K562 (cell line): ENCODE results near the gene SEMA6D. TPM values are rescaled to one million over a fixed set of nuclear protein-coding genes. Genes with fewer than 3 reads are reported as not detected.

ENCODE experiments used
- ATAC-seq: fragments of 200-7000 bp; cut with Tn5 transposase; 3 replicates; pipeline ENCODE4 v1.9.1; 2020; ENCODE audit warnings: moderate library complexity
- BruUV-seq: library from RNA; stranded (reverse); fragments of 400-500 nt; replicated peaks from 2 replicates; lab custom pipeline; 2021; lab: Mats Ljungman, UMichigan
- CTCF ChIA-PET: fragments of 300-600 bp; formaldehyde crosslinking; extraction: SDS; loops from one replicate; lab custom pipeline; 2021; ENCODE audit warnings: low intra/inter-chr PET ratio; lab: Yijun Ruan, JAX
- POLR2A ChIA-PET: fragments of 300-600, 350-650 bp; sonication (Branson Sonifier 250); formaldehyde crosslinking; extraction: SDS; loops from one replicate; lab custom pipeline; 2021; ENCODE audit warnings: antibody characterized with exemption, inconsistent platforms; lab: Yijun Ruan, JAX
- DNase-seq, 4 experiments: peaks; one replicate each; pipeline versions ENCODE4 v3.0.0 to v3.0.0-alpha.2; 2011 to 2018; ENCODE audit warnings: low spot score in 3 of 4, mixed read lengths in 3 of 4; ENCODE audit errors: extremely low read depth in 1 of 4
- FAIRE-seq: peaks from 2 replicates; lab custom pipeline; 2011; peaks lifted over from hg19 to GRCh38; lab: Jason Lieb, UNC
- H2AFZ ChIP-seq: 2 replicates; pipeline ENCODE4 v1.6.0; 2011; ENCODE audit warnings: low read depth, low read length, control low read depth, inconsistent platforms
- H3K27ac ChIP-seq: fragments of 200-600 bp; 3 replicates; pipeline ENCODE4 v1.8.0; 2011; ENCODE audit warnings: low read depth, mild to moderate bottlenecking, control low read depth, inconsistent platforms, low read length, moderate library complexity, mixed read lengths; ENCODE audit errors: extremely low read depth
- H3K27me3 ChIP-seq, 2 experiments: fragments of 300-600 bp in 1 of 2; 2 replicates in 1 of 2; 3 replicates in 1 of 2; pipeline versions ENCODE4 v1.6.0 to v1.8.0; 2011; ENCODE audit warnings: inconsistent platforms in 2 of 2, low read length in 2 of 2, mild to moderate bottlenecking in 1 of 2, mixed read lengths in 1 of 2, moderate library complexity in 1 of 2; ENCODE audit not compliant: control insufficient read depth in 2 of 2, insufficient read depth in 2 of 2
- H3K36me3 ChIP-seq: fragments of 300-600 bp; 3 replicates; pipeline ENCODE4 v1.8.0; 2011; ENCODE audit warnings: mild to moderate bottlenecking, low read length, inconsistent platforms; ENCODE audit not compliant: control insufficient read depth, insufficient read depth
- H3K4me1 ChIP-seq, 2 experiments: fragments of 200-600 bp in 1 of 2; replicated peaks in 1 of 2; 2 replicates in 1 of 2; 3 replicates in 1 of 2; pipeline versions ENCODE4 v1.5.1 to v1.8.0; 2011; ENCODE audit warnings: inconsistent platforms in 2 of 2, low read length in 2 of 2, mild to moderate bottlenecking in 1 of 2, mixed read lengths in 1 of 2, moderate library complexity in 1 of 2; ENCODE audit not compliant: control insufficient read depth in 2 of 2, insufficient read depth in 2 of 2
- H3K4me2 ChIP-seq: 2 replicates; pipeline ENCODE4 v1.6.1; 2011; ENCODE audit warnings: low read length, control low read depth, inconsistent platforms, mixed read lengths; ENCODE audit not compliant: insufficient read depth
- H3K4me3 ChIP-seq: fragments of 200-600 bp; sonication (generic), shearing (Covaris generic); 2 replicates; pipeline ENCODE4 v1.5.1; 2016; ENCODE audit warnings: control low read depth, inconsistent platforms
- H3K79me2 ChIP-seq: fragments of 200-600 bp; 3 replicates; pipeline ENCODE4 v1.8.0; 2011; ENCODE audit warnings: low read length, inconsistent platforms; ENCODE audit not compliant: control insufficient read depth, insufficient read depth
- H3K9ac ChIP-seq, 2 experiments: 2 replicates each; pipeline versions ENCODE4 v1.6.0 to v1.6.1; 2011; ENCODE audit warnings: low read depth in 2 of 2, low read length in 2 of 2, control low read depth in 1 of 2, inconsistent platforms in 1 of 2, mild to moderate bottlenecking in 1 of 2, mixed read lengths in 1 of 2; ENCODE audit not compliant: insufficient read depth in 1 of 2
- H3K9me1 ChIP-seq: one replicate; pipeline ENCODE4 v1.6.0; 2011; ENCODE audit warnings: inconsistent platforms, mild to moderate bottlenecking, low read length, moderate library complexity; ENCODE audit not compliant: control insufficient read depth, insufficient read depth
- H3K9me3 ChIP-seq: replicated peaks from 2 replicates; pipeline ENCODE4 v1.5.1; 2011; ENCODE audit warnings: low read depth, low read length, inconsistent platforms; ENCODE audit not compliant: control insufficient read depth, insufficient read depth
- H4K20me1 ChIP-seq: replicated peaks from 2 replicates; pipeline ENCODE4 v1.6.1; 2011; ENCODE audit warnings: low read length, inconsistent platforms, mixed read lengths; ENCODE audit not compliant: control insufficient read depth, insufficient read depth
- CBX3 ChIP-seq, 2 experiments: IDR thresholded peaks; 1 replicate in 1 of 2; 2 replicates in 1 of 2; pipeline ENCODE4 v1.6.1; 2012; ENCODE audit warnings: inconsistent platforms in 2 of 2, low read length in 2 of 2, borderline replicate concordance in 1 of 2, control low read depth in 1 of 2
- HIVEP1 ChIP-seq: fragments of 250-450 bp; sonication (Bioruptor Pico); IDR thresholded peaks from 2 replicates; pipeline ENCODE4 v1.4.0; 2020; ENCODE audit warnings: mild to moderate bottlenecking
- KLF1 ChIP-seq: fragments of 450-650 bp; IDR thresholded peaks from 2 replicates; pipeline ENCODE4 v1.6.1; 2016; ENCODE audit warnings: missing genetic modification characterization, missing compliant biosample characterization
- MAFK ChIP-seq: IDR thresholded peaks from 2 replicates; pipeline ENCODE4 v1.6.1; 2011; ENCODE audit warnings: low read length, improper control_type of control experiment
- MEF2A ChIP-seq: IDR thresholded peaks from 2 replicates; pipeline ENCODE4 v1.6.1; 2011; ENCODE audit warnings: low read depth, mild to moderate bottlenecking, low read length, moderate library complexity; ENCODE audit not compliant: control insufficient read depth
- NRF1 ChIP-seq, 2 experiments: fragments of 450-650 bp; IDR thresholded peaks in 1 of 2; conservative IDR thresholded peaks in 1 of 2; 2 replicates each; pipeline ENCODE4 v1.6.1; 2014; ENCODE audit warnings: mild to moderate bottlenecking in 2 of 2
- RFX5 ChIP-seq: IDR thresholded peaks from 2 replicates; pipeline ENCODE4 v1.6.1; 2011; ENCODE audit warnings: low read depth, mild to moderate bottlenecking, improper control_type of control experiment, low read length
- TBL1XR1 ChIP-seq, 2 experiments: IDR thresholded peaks; 2 replicates each; pipeline ENCODE4 v1.6.1; 2012; ENCODE audit warnings: improper control_type of control experiment in 2 of 2, low read length in 2 of 2, mild to moderate bottlenecking in 1 of 2
- TCF3 ChIP-seq: sonication (generic); formaldehyde crosslinking; IDR thresholded peaks from 2 replicates; pipeline ENCODE4 v1.4.0; 2020; ENCODE audit warnings: mild to moderate bottlenecking, missing genetic modification reagents
- WHSC1 ChIP-seq: IDR thresholded peaks from one replicate; pipeline ENCODE4 v1.6.1; 2012; ENCODE audit warnings: low read length, control low read depth, inconsistent platforms
- ZC3H8 ChIP-seq: fragments of 450-650 bp; IDR thresholded peaks from 2 replicates; pipeline ENCODE4 v1.6.1; 2017
- ZNF668 ChIP-seq: fragments of 250-450 bp; sonication (Bioruptor Pico); IDR thresholded peaks from 2 replicates; pipeline ENCODE4 v1.8.0; 2022; ENCODE audit warnings: mild to moderate bottlenecking, inconsistent platforms
- WGBS: fragments of 100-300 bp; shearing (Covaris generic); methylation state at CpG from one replicate; pipeline ENCODE4 v1.1.6; 2016; ENCODE audit warnings: low coverage, mixed read lengths; ENCODE audit not compliant: insufficient coverage; ENCODE audit errors: missing lambda C conversion rate; 5-methylcytosine and 5-hydroxymethylcytosine counted together
- in situ Hi-C: fragments of 300-500 bp; cut with MboI; formaldehyde crosslinking; loops from 4 replicates; pipeline ENCODE4 v1.15.0; 2018; ENCODE audit warnings: inconsistent platforms, mixed read lengths
- intact Hi-C: fragments of 100-400 bp; cut with micrococcal nuclease; formaldehyde crosslinking; loops from 2 replicates; pipeline ENCODE4 v1.14.2; 2022
- polyA plus RNA-seq, 8 experiments: library from polyadenylated mRNA; depleted of rRNA in 4 of 8; stranded (reverse) in 5 of 8; unstranded in 3 of 8; fragments of >200 nt; fragmentation: Nextera tagmentation in 2 of 8; fragmentation: Illumina TruSeq in 1 of 8; extraction: Ambion mirVana in 2 of 8; extraction: Trizol in 1 of 8; gene quantifications; 2 replicates each; pipeline versions ENCODE4 v1.2.1 to v1.2.3, GENCODE V29; 2011 to 2014; ENCODE audit warnings: inconsistent platforms in 1 of 8, missing spikeins in 1 of 8
- total RNA-seq, 7 experiments: library from RNA; depleted of rRNA in 6 of 7; stranded (reverse); fragments of >200 nt in 6 of 7; fragmentation: Illumina TruSeq in 2 of 7; extraction: Trizol in 2 of 7; gene quantifications; 2 replicates each; pipeline versions ENCODE4 v1.2.1 to v1.2.3, GENCODE V29; 2011 to 2021; ENCODE audit warnings: low replicate concordance in 1 of 7
- TF ChIP-seq, protein P1 (sequence below): fragments of 150-350 bp; IDR thresholded peaks from 2 replicates; pipeline ENCODE4 v1.6.1; 2014; ENCODE audit warnings: low read depth, mild to moderate bottlenecking, low read length, borderline replicate concordance
- TF ChIP-seq, protein P2 (sequence below): fragments of 450-650 bp; formaldehyde crosslinking; IDR thresholded peaks from 2 replicates; pipeline ENCODE4 v1.4.0; 2020; ENCODE audit warnings: mild to moderate bottlenecking
- TF ChIP-seq, protein P3 (sequence below): fragments of 450-650 bp; IDR thresholded peaks from 2 replicates; pipeline ENCODE4 v1.6.1; 2017; ENCODE audit warnings: antibody characterized with exemption, mild to moderate bottlenecking

SEMA6D gene
- total and polyA plus RNA-seq, 9 of the 15 experiments (the other 6 are each of a cell fraction or from before 2014, with no cell fraction given) = not detected

DNA sequence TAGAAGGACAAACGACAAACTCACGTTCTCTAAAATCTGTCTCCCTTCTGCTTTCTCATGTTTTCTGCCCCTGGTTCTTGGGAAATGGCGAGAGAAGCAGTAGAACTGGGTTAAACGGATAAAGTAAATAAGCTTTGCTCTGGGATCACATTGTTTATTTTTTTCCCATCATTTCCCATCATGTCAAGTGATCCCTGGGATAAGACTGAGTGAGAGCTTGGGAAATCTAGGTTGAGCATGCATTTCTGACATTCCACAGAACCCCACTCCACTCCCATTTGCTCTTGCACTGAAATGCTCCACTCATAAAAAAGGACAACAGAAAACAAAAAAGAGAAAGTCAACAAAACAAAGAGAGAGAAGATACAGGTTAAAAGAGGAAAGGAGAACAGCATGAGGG lies 69.1 kb downstream of the SEMA6D start:
- POLR2A ChIA-PET = no interaction called here
- no peaks in the 10 kb centered on the region for H3K79me2 ChIP-seq
- 0% methylated on average over 4 of the region's 4 CpGs for WGBS
- H2AFZ ChIP-seq = no peak overlapping the region
- no peaks in the 10 kb centered on the region for H3K27me3 ChIP-seq
- H3K27ac ChIP-seq = no peak overlapping the region
- no peaks in the 10 kb centered on the region for H3K9me3 ChIP-seq
- FAIRE-seq (no peak), DNase-seq (no peak), ATAC-seq (no peak)
- BruUV-seq = no TSS peak
- in situ Hi-C loops = no loop called here
- H3K36me3 ChIP-seq = no peaks in the 10 kb centered on the region
- CTCF ChIA-PET = no interaction called here
- no peak overlapping the region for H3K9ac ChIP-seq
- no peak overlapping the region for H3K4me2 ChIP-seq
- intact Hi-C loops = no loop called here
- no peaks in the 10 kb centered on the region for H3K9me1 ChIP-seq
- TF ChIP-seq TBL1XR1 (IDR thresholded peaks at IDR 0.05; ENCODE audit: low read length in 2 of 2) (no peak), TCF3 (no peak), ZC3H8 (no peak), RFX5 (no peak), WHSC1 (no peak), HIVEP1 (CRISPR knock-in tag) (no peak), KLF1 (tag) (no peak), CBX3 (IDR thresholded peaks at IDR 0.05; ENCODE audit: borderline replicate concordance in 1 of 2, low read length in 2 of 2) (no peak), NRF1 (conservative IDR thresholded peaks at IDR 0.05 in 1 of 2, IDR thresholded peaks at IDR 0.05 in 1 of 2) (no peak), ZNF668 (CRISPR knock-in tag) (no peak), MAFK (no peak), MEF2A (no peak)
- TF ChIP-seq, protein P1, sequence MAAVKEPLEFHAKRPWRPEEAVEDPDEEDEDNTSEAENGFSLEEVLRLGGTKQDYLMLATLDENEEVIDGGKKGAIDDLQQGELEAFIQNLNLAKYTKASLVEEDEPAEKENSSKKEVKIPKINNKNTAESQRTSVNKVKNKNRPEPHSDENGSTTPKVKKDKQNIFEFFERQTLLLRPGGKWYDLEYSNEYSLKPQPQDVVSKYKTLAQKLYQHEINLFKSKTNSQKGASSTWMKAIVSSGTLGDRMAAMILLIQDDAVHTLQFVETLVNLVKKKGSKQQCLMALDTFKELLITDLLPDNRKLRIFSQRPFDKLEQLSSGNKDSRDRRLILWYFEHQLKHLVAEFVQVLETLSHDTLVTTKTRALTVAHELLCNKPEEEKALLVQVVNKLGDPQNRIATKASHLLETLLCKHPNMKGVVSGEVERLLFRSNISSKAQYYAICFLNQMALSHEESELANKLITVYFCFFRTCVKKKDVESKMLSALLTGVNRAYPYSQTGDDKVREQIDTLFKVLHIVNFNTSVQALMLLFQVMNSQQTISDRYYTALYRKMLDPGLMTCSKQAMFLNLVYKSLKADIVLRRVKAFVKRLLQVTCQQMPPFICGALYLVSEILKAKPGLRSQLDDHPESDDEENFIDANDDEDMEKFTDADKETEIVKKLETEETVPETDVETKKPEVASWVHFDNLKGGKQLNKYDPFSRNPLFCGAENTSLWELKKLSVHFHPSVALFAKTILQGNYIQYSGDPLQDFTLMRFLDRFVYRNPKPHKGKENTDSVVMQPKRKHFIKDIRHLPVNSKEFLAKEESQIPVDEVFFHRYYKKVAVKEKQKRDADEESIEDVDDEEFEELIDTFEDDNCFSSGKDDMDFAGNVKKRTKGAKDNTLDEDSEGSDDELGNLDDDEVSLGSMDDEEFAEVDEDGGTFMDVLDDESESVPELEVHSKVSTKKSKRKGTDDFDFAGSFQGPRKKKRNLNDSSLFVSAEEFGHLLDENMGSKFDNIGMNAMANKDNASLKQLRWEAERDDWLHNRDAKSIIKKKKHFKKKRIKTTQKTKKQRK = no peak
- TF ChIP-seq, protein P2, sequence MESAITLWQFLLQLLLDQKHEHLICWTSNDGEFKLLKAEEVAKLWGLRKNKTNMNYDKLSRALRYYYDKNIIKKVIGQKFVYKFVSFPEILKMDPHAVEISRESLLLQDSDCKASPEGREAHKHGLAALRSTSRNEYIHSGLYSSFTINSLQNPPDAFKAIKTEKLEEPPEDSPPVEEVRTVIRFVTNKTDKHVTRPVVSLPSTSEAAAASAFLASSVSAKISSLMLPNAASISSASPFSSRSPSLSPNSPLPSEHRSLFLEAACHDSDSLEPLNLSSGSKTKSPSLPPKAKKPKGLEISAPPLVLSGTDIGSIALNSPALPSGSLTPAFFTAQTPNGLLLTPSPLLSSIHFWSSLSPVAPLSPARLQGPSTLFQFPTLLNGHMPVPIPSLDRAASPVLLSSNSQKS = no peak
- TF ChIP-seq, protein P3, sequence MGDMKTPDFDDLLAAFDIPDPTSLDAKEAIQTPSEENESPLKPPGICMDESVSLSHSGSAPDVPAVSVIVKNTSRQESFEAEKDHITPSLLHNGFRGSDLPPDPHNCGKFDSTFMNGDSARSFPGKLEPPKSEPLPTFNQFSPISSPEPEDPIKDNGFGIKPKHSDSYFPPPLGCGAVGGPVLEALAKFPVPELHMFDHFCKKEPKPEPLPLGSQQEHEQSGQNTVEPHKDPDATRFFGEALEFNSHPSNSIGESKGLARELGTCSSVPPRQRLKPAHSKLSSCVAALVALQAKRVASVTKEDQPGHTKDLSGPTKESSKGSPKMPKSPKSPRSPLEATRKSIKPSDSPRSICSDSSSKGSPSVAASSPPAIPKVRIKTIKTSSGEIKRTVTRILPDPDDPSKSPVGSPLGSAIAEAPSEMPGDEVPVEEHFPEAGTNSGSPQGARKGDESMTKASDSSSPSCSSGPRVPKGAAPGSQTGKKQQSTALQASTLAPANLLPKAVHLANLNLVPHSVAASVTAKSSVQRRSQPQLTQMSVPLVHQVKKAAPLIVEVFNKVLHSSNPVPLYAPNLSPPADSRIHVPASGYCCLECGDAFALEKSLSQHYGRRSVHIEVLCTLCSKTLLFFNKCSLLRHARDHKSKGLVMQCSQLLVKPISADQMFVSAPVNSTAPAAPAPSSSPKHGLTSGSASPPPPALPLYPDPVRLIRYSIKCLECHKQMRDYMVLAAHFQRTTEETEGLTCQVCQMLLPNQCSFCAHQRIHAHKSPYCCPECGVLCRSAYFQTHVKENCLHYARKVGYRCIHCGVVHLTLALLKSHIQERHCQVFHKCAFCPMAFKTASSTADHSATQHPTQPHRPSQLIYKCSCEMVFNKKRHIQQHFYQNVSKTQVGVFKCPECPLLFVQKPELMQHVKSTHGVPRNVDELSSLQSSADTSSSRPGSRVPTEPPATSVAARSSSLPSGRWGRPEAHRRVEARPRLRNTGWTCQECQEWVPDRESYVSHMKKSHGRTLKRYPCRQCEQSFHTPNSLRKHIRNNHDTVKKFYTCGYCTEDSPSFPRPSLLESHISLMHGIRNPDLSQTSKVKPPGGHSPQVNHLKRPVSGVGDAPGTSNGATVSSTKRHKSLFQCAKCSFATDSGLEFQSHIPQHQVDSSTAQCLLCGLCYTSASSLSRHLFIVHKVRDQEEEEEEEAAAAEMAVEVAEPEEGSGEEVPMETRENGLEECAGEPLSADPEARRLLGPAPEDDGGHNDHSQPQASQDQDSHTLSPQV = no peak
- H4K20me1 ChIP-seq = no peaks in the 10 kb centered on the region
- no peak overlapping the region for H3K4me3 ChIP-seq
- no peaks in the 10 kb centered on the region for H3K4me1 ChIP-seq
